Measurements from ENCODE around the gene MEGF11.

GRCh38 chr15:65929573-65929972 is 324.0 kb downstream of the MEGF11 start:
- TF ChIP-seq BACH2 (CRISPR knock-in tag; IDR thresholded peaks at IDR 0.05; ENCODE audit: borderline replicate concordance) (no peak), GLIS3 (CRISPR knock-in tag; IDR thresholded peaks at IDR 0.05) (no peak), POU6F1 (CRISPR knock-in tag; IDR thresholded peaks at IDR 0.05; ENCODE audit: borderline replicate concordance, low read depth) (no peak), PATZ1 (CRISPR knock-in tag; IDR thresholded peaks at IDR 0.05; ENCODE audit: borderline replicate concordance) (no peak), ZFP3 (CRISPR knock-in tag; IDR thresholded peaks at IDR 0.05) (no peak), CSRNP3 (CRISPR knock-in tag; IDR thresholded peaks at IDR 0.05) (no peak), ARNTL (CRISPR knock-in tag; IDR thresholded peaks at IDR 0.05; ENCODE audit: borderline replicate concordance, low read depth) (no peak), ESRRG (CRISPR knock-in tag; IDR thresholded peaks at IDR 0.05) (no peak), ZFP30 (CRISPR knock-in tag; IDR thresholded peaks at IDR 0.05) (no peak)
